Mesendoderm (in vitro differentiated cells): ENCODE results near the gene YLPM1.

Experiments
- DNase-seq: peaks from one replicate; pipeline ENCODE4 v3.0.0; 2013
- H2AK5ac ChIP-seq: 2 replicates; pipeline ENCODE4 v1.6.1; 2013; ENCODE audit warnings: low read length, inconsistent platforms
- H2BK120ac ChIP-seq: 2 replicates; pipeline ENCODE4 v1.6.1; 2013; ENCODE audit warnings: low read depth, mild to moderate bottlenecking, low read length, moderate library complexity, mixed read lengths
- H2BK15ac ChIP-seq: replicated peaks from 2 replicates; pipeline ENCODE4 v1.6.1; 2013; ENCODE audit warnings: low read depth, mild to moderate bottlenecking, moderate library complexity
- H2BK5ac ChIP-seq: 2 replicates; pipeline ENCODE4 v1.6.1; 2013; ENCODE audit warnings: low read length, inconsistent platforms
- H3K18ac ChIP-seq: 2 replicates; pipeline ENCODE4 v1.6.1; 2013; ENCODE audit warnings: mild to moderate bottlenecking, low read length, mixed read lengths
- H3K23ac ChIP-seq: one replicate; pipeline ENCODE4 v1.6.1; 2013; ENCODE audit warnings: low read length
- H3K27ac ChIP-seq: 2 replicates; pipeline ENCODE4 v1.5.1; 2013; ENCODE audit warnings: low read depth, mild to moderate bottlenecking, inconsistent platforms, low read length, moderate library complexity
- H3K27me3 ChIP-seq: 2 replicates; pipeline ENCODE4 v1.6.1; 2013; ENCODE audit warnings: low read length, control low read depth, mild to moderate bottlenecking, inconsistent platforms; ENCODE audit not compliant: insufficient read depth, poor library complexity
- H3K36me3 ChIP-seq: 2 replicates; pipeline ENCODE4 v1.6.1; 2013; ENCODE audit warnings: low read length, inconsistent platforms; ENCODE audit not compliant: control insufficient read depth, insufficient read depth
- H3K4ac ChIP-seq: one replicate; pipeline ENCODE4 v1.6.1; 2013; ENCODE audit warnings: low read depth, mild to moderate bottlenecking, low read length, moderate library complexity
- H3K4me1 ChIP-seq: 2 replicates; pipeline ENCODE4 v1.6.1; 2013; ENCODE audit warnings: low read depth, low read length, inconsistent platforms; ENCODE audit not compliant: control insufficient read depth
- H3K4me2 ChIP-seq: 2 replicates; pipeline ENCODE4 v1.6.1; 2013; ENCODE audit warnings: low read length
- H3K4me3 ChIP-seq: 2 replicates; pipeline ENCODE4 v1.5.1; 2013; ENCODE audit warnings: mild to moderate bottlenecking, low read length
- H3K56ac ChIP-seq: one replicate; pipeline ENCODE4 v1.6.1; 2013; ENCODE audit warnings: low read length
- H3K79me1 ChIP-seq: 2 replicates; pipeline ENCODE4 v1.6.1; 2013; ENCODE audit warnings: low read length, inconsistent platforms
- H3K79me2 ChIP-seq: 2 replicates; pipeline ENCODE4 v1.6.1; 2013; ENCODE audit warnings: mild to moderate bottlenecking, low read length; ENCODE audit not compliant: control insufficient read depth, insufficient read depth
- H3K9ac ChIP-seq: 2 replicates; pipeline ENCODE4 v1.6.1; 2013; ENCODE audit warnings: low read length, inconsistent platforms
- H4K5ac ChIP-seq: one replicate; pipeline ENCODE4 v1.6.1; 2013; ENCODE audit warnings: low read length
- H4K8ac ChIP-seq: one replicate; pipeline ENCODE4 v1.6.1; 2013; ENCODE audit warnings: low read depth, mild to moderate bottlenecking, control low read depth, low read length, moderate library complexity
- WGBS: extraction: QIAGEN DNeasy Blood & Tissue Kit; methylation state at CpG from one replicate; pipeline ENCODE4 v1.1.7; 2013; ENCODE audit warnings: low lambda C conversion rate, missing lambda C conversion rate; ENCODE audit not compliant: insufficient coverage; ENCODE audit errors: extremely low coverage; 5-methylcytosine and 5-hydroxymethylcytosine counted together

YLPM1 gene

GRCh38 chr14:74784634-74785033 lies 21.5 kb downstream of the YLPM1 start:
- H3K4me3 ChIP-seq = no peak overlapping the region
- no peak overlapping the region for H3K4me2 ChIP-seq
- H2AK5ac ChIP-seq = no peak overlapping the region
- H2BK5ac ChIP-seq = no peak overlapping the region
- H4K8ac ChIP-seq = no peak overlapping the region
- H2BK15ac ChIP-seq = no peak overlapping the region
- H3K27ac ChIP-seq = no peak overlapping the region
- H4K5ac ChIP-seq = no peak overlapping the region
- H2BK120ac ChIP-seq = no peak overlapping the region
- no peaks in the 10 kb centered on the region for H3K79me2 ChIP-seq
- no peak overlapping the region for H3K23ac ChIP-seq
- H3K79me1 ChIP-seq = peaks cover 5% of the 10 kb centered on the region
- peaks cover 12% of the 10 kb centered on the region for H3K36me3 ChIP-seq
- H3K56ac ChIP-seq = no peak overlapping the region
- no peak overlapping the region for H3K4ac ChIP-seq
- no peaks in the 10 kb centered on the region for H3K27me3 ChIP-seq
- DNase-seq = no peak
- no peak overlapping the region for H3K9ac ChIP-seq
- H3K4me1 ChIP-seq = no peaks in the 10 kb centered on the region
- no peak overlapping the region for H3K18ac ChIP-seq

GRCh38 chr14:74785056-74785613 lies 22.0 kb downstream of the YLPM1 start:
- Histone ChIP-seq H3K4me1 (no peaks in the 10 kb centered on the region), H3K36me3 (peaks cover 12% of the 10 kb centered on the region), H3K4me2 (no peak overlapping the region)

GRCh38 chr14:74786796-74787315 lies 23.7 kb downstream of the YLPM1 start:
- 100% methylated on average over 1 of the region's 2 CpGs for WGBS
- no peak for DNase-seq

More at GRCh38 chr14:74785056-74785613, 22.0 kb downstream of the YLPM1 start:
- Histone ChIP-seq H3K4me3 (no peak overlapping the region), H3K4ac (no peak overlapping the region), H4K8ac (no peak overlapping the region), H3K79me2 (no peaks in the 10 kb centered on the region), H2BK120ac (no peak overlapping the region), H3K18ac (no peak overlapping the region), H3K23ac (no peak overlapping the region), H2BK15ac (no peak overlapping the region), H3K56ac (no peak overlapping the region), H2AK5ac (no peak overlapping the region), H3K27ac (no peak overlapping the region), H2BK5ac (no peak overlapping the region), H3K79me1 (peaks cover 5% of the 10 kb centered on the region), H4K5ac (no peak overlapping the region), H3K27me3 (no peaks in the 10 kb centered on the region), H3K9ac (no peak overlapping the region)
- no peak for DNase-seq
- no CpG with 5 or more reads among the region's 1 CpG for WGBS

DNA sequence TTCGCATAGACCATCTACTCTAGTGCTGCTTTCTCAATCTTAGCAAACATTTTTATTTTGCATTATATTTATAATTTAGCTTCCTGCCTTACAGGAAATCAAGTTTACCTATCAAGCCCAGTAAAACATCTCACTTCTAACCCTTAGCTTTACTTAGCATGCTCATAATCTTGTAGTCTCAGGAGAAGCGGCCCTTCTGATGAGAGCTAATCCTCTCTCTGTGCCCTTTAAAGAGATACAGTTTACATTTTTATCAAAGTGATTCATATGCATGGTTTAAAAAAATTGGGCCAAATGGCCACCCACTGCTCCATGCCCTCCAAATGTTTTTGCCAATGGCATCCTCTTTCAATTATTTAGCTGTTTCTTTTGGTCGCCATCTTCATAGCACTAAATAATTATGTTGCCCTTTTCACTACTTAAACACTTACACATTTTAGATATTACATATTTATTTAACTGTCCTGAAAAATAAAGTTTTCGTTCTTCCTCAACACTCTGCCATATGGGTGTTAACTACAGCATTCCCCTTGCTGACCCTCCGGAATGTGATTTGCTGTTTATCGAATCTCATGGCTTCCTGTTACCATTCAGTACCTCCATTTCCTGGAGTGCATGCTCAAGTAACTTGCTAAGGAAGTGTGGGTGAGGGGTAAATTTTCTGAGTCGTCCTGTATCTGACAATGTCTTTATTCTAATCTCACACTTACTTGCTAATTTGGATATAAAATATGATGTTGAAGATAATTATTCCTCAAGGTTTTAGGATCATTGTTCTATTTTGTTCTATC lies 29.3 kb downstream of the YLPM1 start:
- H2AK5ac ChIP-seq = no peak overlapping the region
- peaks cover 3% of the 10 kb centered on the region for H3K79me2 ChIP-seq
- H3K56ac ChIP-seq = no peak overlapping the region
- H2BK120ac ChIP-seq = no peak overlapping the region
- H3K79me1 ChIP-seq = peaks cover 9% of the 10 kb centered on the region
- no peak overlapping the region for H3K23ac ChIP-seq
- H4K8ac ChIP-seq = no peak overlapping the region
- no peak overlapping the region for H3K4ac ChIP-seq
- H3K27me3 ChIP-seq = no peaks in the 10 kb centered on the region
- no peak overlapping the region for H3K18ac ChIP-seq
- no peak overlapping the region for H2BK5ac ChIP-seq
- H3K4me2 ChIP-seq = no peak overlapping the region
- peaks cover 8% of the 10 kb centered on the region for H3K4me1 ChIP-seq
- H3K36me3 ChIP-seq = no peaks in the 10 kb centered on the region
- H3K9ac ChIP-seq = no peak overlapping the region
- peak; percentile 83 for DNase-seq
- no peak overlapping the region for H2BK15ac ChIP-seq
- no CpG with 5 or more reads among the region's 7 CpGs for whole genome bisulfite sequencing
- H3K4me3 ChIP-seq = no peak overlapping the region
- H3K27ac ChIP-seq = no peak overlapping the region
- H4K5ac ChIP-seq = no peak overlapping the region

More at GRCh38 chr14:74786796-74787315, 23.7 kb downstream of the YLPM1 start:
- Histone ChIP-seq H3K27me3 (no peaks in the 10 kb centered on the region), H3K4ac (no peak overlapping the region), H4K5ac (no peak overlapping the region), H3K9ac (no peak overlapping the region), H2BK15ac (no peak overlapping the region), H3K23ac (no peak overlapping the region), H3K4me3 (no peak overlapping the region), H3K18ac (no peak overlapping the region), H4K8ac (no peak overlapping the region), H3K36me3 (peaks cover 4% of the 10 kb centered on the region), H3K4me2 (no peak overlapping the region), H3K27ac (no peak overlapping the region), H3K56ac (no peak overlapping the region), H3K79me1 (peaks cover 4% of the 10 kb centered on the region), H3K4me1 (peaks cover 5% of the 10 kb centered on the region), H2BK5ac (no peak overlapping the region), H2BK120ac (no peak overlapping the region), H3K79me2 (no peaks in the 10 kb centered on the region), H2AK5ac (no peak overlapping the region)

GRCh38 chr14:74793506-74794155 lies 30.5 kb downstream of the YLPM1 start:
- H3K27ac ChIP-seq = no peak overlapping the region
- no peak overlapping the region for H3K23ac ChIP-seq
- peaks cover 12% of the 10 kb centered on the region for H3K79me1 ChIP-seq
- H4K5ac ChIP-seq = no peak overlapping the region
- DNase-seq = peak; percentile 40
- H4K8ac ChIP-seq = peak overlapping the region; percentile 82
- H3K18ac ChIP-seq = no peak overlapping the region
- H2AK5ac ChIP-seq = no peak overlapping the region
- H2BK15ac ChIP-seq = no peak overlapping the region
- no peak overlapping the region for H2BK5ac ChIP-seq
- H3K36me3 ChIP-seq = no peaks in the 10 kb centered on the region
- H3K4ac ChIP-seq = no peak overlapping the region
- WGBS = no CpG with 5 or more reads among the region's 3 CpGs
- H3K56ac ChIP-seq = no peak overlapping the region
- no peaks in the 10 kb centered on the region for H3K27me3 ChIP-seq
- H3K4me3 ChIP-seq = no peak overlapping the region
- H3K4me2 ChIP-seq = no peak overlapping the region
- peaks cover 8% of the 10 kb centered on the region for H3K4me1 ChIP-seq
- H3K79me2 ChIP-seq = peaks cover 3% of the 10 kb centered on the region
- no peak overlapping the region for H2BK120ac ChIP-seq
- no peak overlapping the region for H3K9ac ChIP-seq
